LoVo (cell line): ENCODE measurements around the gene IGLL1.
"Not testable (repeated sequence)": the region's sequence is repeated elsewhere in the genome, so short reads cannot be mapped to it uniquely, and the experiment has no call there.

ENCODE experiments used
- DNase-seq: peaks from one replicate; pipeline ENCODE4 v3.0.0-alpha.2; 2016; ENCODE audit warnings: low spot score

IGLL1 gene

DNA sequence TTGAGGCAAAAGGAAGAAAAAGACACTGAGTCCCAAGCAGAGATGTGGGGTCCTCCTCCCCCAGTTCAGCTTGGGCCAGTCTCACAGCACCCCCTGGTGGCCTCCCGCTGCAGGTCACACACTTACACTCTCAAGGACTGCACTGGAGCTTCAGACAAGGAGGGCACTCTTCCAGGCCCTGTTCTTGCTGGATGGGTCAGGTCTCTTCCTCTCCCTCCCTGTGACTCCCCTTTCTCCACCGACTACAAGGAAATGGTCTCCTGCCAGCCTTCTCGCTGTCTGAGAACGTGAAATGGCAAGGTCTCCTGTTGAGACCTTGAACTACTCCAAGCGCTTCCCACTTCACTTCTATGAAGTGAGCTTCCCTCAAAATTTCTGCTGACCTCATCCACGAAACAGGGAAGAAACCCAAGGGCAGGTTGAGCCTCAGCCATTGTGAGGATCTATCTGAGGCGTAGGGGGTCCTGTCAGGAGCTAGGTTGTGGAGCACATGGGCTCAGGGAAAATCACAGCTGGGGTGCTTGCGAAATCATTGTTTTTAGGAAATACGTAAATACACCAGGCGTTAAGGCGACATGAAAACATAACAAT, 11.2 kb upstream of the IGLL1 start:
- peak; percentile 29 for DNase-seq

DNA sequence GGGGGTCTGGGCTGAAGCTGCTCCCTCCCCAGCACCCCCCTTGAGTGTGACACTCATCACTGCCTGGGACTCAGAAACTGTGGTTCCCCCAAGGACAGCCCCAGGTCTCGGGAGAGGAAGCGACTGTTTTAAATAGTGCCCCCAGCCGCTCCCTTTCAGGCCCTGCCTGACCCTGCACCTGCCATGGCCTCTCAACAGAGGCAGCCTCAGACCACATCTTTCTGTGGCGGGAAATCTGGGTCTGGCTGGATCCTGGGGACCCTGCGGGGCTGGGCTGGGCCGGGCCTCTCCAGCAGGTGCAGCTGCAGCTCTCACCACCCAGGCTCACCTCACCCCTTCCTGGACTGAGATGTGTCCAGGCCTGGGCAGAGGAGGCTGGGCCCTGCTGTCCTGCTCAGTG, 3.7 kb upstream of the IGLL1 start:
- DNase-seq, result no peak

DNA sequence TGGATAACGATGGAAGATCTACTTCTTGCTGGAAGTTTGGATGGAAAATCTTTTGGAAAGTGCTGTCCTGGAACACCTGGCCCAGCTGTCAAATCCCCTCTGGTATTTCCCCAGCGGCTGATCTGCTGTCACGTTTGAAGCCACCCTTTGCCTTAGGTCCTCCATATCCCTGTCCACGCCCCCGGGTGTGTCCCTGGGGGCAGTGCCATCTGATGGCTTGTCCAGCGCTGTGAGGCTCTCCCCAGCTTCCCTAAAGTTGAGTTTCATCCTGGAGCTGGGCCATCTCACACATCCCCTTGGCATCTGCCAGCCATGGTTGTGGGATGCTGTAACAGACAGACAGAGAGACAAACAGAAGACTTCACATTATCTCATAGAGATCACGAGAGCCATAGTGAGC, 3.1 kb upstream of the IGLL1 start:
- no peak for DNase-seq

DNA sequence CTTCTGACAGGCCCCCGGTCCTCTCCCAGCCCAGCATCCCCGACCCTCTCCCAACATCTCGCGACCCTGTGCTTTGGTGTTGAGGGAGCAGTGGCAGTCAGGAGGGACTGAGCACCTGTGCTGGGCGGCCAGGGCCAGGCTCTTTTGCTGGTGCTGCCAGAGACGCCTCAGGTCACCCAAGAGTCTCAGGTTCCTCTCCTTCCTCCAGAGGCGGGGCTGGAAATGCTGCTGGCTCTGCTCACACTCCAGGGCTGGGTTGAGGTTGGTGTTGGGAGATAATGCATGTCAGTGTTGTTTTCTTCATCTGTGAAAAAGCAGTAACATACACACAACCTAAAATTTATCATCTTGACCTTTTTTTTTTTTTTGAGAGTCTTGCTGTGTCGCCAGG, 1.2 kb upstream of the IGLL1 start:
- DNase-seq, result no peak

DNA sequence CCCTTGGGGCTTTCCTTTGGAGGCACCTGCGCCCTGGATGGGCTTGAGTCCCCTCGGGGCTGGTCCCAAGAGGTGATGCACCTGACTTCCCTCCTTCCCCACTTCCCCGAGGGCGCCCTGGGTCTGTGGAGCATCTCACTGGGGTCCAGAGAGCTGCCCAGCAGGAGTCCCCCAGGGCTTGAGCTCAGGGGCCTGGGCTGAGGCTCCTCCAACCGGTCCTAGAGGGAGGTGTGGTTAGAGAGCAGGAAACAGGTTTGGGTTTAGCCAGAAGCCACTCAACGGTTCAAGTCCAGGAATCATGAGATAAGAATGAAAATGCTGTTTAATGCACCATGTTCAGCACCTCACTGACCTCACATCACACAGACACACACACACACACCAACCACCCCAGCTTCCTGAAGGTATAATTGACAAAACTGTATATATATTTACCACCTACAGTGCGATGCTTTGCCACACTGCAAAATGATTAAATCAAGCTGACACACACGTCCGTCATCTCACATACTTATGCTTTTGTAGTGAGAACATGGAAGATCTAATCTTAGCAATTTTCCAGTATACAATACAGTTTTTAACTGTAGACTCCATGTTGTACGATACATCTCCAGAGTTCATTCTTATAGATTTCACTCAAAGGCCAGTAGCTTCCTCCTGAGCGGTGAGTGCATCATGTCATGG, 628 bp upstream of the IGLL1 start:
- no peak for DNase-seq

DNA sequence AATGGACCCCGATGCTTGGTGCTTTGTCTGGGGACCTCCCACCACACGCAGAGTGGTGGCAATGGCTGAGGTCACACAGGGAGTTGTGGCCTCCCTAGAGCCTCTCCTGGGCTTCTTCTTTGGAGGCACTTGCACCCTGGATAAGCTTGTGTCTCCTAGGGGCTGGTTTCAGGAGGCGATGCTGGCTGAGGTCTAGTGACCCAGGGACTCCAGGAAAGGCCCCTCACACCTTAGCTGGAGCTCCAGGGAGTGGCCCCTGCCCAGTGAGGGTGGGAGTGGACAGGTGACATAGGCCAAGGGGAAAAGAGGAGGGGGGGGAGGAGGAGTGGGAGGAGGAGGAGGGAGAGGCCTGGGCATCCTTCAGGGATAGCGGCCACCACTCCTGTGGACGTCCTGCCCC, 810 bp downstream of the IGLL1 start:
- DNase-seq, result no peak

DNA sequence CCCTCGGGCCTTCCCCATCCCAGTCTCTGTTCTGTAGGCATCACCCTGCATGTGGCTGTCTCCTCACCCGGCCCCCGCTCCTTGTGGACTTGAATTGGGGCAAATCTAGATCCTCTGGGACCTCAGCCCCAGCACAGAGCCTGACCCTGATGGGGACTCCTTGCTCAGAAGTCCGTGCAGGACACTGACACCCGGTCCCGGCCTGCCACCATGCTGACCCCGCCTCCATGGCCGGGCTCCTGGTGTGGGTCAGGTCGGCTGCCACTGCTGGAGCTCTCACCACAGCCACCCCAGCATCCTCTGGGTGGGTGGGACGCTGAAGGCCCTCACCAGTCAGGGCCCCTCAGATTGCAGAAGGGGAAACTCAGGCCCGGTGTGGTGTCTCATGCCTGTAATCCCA, 1.8 kb downstream of the IGLL1 start:
- DNase-seq, result no peak

DNA sequence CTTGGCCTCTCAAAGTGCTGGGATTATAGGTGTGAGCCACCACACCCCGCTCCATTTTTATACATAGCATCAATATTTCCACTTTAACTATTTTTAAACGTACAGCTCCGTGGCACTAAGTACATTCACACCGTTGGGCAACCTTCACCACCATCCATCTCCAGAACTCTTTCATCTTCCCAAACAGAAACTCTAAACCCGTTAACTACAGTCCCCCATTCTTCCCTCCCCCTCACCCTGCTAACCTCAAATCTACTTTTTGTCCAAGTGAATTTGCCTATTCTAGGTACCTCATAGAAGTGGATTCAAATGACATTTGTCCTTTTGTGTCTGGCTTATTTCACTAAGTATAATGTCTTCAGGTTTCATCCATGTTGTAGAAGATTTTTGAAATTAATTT, 3.4 kb downstream of the IGLL1 start:
- DNase-seq, result no peak

DNA sequence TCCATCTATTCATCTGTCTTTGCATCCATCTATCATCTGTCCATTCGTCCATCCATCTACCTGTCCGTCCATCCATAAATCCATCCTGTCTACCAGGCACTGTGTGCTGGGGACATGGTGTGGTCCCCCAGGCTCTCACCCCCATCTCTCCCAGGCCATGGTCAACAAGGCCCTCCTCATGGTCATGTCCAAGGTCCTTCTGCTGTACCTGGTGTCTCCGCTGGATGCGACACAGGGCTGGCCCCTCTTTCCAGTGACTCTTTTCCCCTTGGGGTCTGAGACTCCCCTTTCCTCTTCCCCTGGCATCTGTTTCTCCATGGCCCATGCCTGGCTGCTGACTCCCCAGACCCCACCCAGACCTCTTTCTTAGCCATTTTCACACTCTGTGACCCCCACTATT, 4.5 kb downstream of the IGLL1 start:
- DNase-seq, result no peak

DNA sequence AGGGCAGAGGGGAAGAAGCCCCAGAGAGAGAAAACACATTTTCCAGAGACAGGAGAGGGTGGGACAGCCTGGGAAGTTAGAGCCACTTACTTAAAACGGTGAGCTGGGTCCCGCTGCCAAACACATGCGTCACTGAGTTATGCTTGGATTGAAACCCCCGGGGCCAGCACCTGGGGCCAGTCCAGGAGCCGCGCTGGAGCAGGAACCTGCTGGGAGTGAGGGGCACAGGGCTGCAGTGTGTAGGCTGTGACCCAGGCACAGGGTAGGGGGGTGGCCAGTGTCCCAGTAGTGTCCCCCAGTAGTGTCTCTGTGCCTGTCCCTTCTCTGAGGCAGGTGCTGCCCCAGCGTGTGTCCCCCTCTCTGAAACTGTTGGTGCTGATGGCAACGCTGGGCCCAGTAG, 5.2 kb downstream of the IGLL1 start:
- no peak for DNase-seq

DNA sequence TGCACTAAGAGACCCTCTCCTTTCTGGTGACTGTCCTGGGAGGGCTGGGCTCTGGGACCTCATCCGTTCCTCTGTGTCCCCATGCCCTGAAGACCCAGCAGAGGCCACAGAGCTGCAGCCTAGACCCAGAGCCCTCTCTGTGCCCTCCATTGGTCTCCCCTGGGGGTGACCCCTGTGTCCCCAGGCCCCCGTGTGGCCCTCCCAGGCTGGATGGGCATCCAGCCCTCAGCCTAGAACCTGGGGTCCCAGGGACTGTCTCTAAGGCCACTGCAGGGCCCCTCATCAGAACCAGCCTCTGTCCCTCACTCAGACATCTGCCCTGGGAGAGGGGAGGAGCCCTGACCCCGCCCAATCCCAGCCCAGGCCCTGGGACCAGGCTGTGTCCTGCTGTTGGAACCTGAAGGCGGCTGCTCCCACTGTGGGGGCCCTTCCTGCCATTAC, 5.7 kb downstream of the IGLL1 start:
- no peak for DNase-seq

DNA sequence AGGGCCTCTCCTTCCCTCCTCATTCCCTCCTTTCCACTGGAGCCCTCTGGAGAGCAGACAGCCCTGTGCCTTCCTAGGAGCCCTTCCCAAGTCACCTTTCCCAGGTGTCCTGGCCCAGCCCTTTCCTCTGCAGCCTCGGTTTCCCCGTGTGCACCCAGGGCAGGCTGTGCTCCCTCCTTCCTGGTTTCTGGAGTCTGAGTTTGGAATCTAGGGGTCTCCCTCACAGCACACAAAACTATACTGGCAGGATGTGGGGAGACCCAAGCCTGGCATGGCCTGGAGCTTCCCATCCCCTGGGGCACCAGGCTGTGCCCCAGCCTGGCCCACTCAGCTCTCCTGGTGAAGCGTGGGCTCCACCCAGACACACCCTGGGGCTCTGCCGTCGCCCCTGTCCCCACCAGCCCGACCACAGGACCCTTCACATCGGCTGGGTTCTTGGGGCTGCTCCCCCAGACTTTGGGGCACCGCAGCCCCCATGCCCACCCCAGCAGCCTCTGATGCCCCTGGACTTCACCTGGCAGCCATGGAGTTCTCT, 6.3 kb downstream of the IGLL1 start:
- not testable (repeated sequence) for DNase-seq

DNA sequence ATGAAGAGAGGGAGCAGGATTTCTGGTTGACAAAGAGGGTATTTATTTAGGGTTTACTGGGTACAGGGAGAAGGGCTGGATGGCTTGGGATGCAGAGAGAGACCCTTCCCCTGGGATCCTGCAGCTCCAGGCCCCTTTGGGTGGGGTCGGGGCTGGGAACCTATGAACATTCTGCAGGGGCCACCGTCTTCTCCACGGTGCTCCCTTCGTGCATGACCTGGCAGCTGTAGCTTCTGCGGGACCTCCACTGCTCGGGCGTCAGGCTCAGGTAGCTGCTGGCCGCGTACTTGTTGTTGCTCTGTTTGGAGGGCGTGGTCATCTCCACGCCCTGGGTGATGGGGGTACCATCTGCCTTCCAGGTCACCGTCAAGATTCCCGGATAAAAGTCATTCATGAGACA, 7.0 kb downstream of the IGLL1 start:
- not testable (repeated sequence) for DNase-seq

DNA sequence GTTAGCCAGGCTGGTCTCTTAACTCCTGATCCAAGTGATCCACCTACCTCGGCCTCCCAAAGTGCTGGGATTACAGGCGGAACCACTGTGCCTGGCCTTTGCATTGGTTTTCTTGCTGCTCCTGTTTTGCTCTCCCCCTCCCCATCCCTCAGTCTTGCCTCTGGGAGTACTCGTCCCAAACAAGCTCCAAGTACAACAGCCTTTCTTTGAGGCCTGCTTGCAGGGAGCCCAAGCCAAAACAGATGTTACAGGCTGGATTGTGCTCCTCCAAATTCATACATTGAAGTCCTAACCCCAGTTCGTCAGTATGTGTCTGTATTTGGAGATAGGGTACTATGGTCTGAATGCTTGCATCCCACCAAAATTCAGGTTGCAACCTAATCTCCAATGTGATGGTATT, 8.6 kb downstream of the IGLL1 start:
- no peak for DNase-seq

DNA sequence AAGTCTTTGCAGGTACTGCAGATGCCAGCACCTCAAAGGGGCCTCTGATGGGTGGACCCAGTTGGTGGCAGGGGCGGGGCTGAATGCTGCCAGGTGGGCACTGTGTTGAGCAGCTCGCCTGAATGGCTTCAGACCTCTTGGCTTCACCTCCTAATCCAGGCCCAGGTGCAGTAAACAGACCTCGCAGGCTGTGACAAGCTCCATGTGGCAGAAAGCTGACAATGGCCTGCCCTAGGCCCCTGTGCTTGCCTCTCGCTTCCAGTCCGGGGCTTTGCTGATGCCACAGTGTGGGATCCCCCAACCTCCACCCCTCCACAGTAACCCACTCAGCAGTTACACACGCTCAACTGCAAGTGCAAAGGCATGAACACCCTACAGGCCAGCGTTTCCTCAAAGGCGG, 9.4 kb downstream of the IGLL1 start:
- no peak for DNase-seq

DNA sequence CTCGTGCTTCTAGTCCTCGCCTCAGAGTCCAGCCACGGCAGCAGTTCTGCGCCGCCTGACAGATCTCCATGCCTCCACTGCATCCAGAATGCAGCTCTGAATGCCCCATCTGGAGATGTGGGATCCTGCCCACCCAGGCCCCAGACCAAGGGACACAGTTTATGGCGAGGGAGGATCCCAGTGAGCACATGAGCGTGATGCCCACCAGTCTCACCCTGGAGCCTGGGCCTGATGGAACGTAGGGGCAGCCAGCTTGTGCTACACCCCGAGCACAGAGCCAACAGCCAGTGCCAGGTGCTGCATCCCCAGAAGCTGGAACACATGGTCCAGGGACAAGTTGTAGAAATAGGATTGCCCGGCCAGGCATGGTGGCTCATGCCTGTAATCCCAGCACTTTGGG, 10.4 kb downstream of the IGLL1 start:
- no peak for DNase-seq

DNA sequence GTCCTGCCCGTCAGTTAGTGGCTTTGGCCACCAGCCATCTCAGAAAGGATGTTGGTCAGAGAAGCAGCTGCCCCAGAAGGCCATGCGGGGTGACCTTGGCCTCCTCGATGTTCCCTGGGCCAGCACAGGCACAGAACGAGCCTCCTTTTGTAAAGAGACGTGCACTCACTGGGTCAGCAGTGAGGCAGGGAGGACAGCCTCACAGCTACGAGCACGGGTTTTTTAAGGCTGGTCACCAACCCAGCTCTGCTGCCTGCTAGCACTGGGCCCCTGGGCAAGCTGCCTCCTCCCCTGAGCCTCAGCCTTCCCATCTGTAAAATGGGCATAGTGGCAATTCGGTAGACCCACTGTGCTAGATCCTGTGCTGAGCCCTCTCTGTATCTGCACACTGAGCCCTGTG, 10.8 kb downstream of the IGLL1 start:
- no peak for DNase-seq

DNA sequence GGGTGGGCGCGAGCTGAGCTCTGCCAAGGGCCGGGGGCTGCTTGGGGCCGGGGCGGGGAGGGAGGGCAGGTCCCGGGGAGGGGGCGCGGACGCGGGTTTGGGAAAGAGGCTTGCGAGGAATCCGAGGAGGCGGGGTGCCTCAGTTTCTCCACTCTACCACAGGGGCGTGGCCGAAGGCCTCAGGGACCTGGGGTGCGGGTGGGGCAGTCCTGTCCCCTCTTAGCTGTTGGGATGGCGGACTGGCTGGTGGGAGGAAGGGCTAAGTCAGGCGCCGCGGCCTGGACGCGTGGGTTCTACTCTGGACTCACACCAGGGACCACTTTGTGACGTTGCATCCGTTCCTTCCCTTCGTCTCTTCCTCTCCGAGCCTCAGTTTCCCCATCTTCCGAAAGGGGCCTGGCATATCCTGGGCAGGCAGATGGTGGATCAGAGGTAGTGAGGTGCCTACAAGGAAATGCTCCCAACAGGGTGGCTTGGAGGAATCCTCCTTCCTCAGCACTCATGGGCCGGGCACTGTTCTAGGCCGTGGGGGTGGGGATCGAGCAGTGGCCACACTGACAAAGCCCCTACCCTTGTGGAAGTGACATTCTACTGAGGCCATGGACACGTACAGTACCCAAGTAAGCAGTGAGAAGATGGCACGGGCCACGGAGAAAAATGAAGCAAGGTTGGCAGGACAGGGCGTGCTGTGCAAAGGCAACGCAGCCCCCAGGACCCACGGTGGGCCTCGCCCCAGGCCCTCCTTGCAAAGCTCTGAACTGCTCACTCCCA, 13.2 kb downstream of the IGLL1 start:
- no peak for DNase-seq

DNA sequence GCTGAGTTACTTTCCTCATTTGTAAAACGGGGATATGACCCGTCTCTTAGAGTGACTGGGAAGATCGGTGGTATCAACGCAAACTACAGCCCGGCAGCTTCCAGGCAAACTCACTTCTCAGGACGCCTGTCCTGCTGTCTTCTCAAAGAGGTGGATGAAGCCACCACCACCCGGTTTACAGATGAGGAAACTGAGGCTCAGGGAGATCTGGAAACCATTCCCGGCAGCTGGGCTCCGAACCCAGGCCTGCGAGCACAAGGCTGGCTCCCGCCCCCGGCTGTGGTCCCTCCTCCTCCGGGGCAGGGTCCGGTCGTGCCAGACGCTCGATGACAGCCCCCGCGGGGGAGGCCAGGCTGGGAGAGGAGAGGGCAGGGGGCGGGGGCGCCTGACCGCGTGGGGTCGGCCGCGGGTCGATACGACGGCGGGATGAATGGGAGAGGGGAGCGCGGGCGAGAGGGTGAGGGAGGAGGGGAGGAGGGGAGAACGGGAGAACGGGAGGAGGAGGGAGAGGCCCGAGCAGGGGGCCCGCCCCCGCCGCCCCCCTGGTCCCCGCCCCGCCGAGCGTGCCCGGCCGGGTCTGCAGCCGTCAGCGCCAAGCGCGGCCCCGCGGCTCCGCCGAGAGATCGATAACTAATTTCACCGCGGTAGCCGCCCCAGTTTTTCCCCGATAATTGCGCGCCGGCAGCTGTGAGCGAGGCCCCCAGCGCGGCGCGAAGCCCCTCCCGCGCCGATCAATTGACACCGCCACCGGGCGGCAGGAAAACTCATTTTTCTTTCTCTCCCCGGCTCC, 14.0 kb downstream of the IGLL1 start:
- no peak for DNase-seq

DNA sequence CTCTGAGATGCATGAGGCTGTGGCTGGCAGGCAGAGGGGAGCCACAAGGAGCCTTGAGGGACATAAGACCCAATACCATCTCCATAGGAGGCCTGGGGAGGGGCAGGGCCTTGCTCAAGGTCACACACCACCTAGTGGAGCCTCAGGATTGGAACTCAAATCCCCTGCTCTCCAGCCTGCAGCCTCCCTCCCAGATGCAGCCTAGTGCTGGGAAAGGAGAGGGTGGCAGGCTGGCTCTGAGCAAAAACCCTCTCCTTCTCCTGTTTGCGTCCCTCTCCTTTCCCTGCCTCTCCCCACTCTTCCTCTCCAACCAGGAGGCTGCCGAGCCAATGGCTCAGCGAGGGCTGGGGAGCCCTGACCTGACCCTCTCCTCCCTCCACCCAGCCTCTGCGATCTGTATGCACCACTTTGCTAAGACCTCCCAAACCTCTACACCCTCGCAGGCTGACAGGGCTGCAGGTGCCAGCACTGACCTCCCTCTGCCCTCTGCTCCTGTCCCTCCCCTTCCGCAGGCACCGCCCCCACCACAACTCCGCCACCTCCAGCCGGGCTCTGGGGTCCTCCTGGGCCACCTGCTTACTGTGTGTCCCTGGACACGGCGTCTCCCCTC, 14.7 kb downstream of the IGLL1 start:
- no peak for DNase-seq

DNA sequence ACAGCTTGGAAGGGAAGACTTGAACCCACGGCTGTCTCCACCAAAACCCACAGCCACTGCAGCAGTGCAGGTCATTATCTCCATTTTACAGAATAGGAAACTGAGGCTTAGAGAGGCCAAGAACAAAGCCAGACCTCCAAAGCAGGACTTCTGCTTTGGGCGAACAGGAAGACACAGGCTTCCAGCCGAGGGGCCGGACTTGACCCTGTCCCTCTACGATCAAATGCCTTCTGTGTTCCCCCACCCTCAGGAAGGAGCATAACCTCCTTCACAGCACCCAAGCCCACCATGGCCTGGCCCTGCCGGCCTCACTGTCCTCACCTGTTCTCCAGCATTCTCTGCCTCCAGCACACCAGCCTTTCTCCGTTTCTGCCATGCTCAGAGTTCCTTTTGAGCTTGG, 15.8 kb downstream of the IGLL1 start:
- DNase-seq, result no peak

DNA sequence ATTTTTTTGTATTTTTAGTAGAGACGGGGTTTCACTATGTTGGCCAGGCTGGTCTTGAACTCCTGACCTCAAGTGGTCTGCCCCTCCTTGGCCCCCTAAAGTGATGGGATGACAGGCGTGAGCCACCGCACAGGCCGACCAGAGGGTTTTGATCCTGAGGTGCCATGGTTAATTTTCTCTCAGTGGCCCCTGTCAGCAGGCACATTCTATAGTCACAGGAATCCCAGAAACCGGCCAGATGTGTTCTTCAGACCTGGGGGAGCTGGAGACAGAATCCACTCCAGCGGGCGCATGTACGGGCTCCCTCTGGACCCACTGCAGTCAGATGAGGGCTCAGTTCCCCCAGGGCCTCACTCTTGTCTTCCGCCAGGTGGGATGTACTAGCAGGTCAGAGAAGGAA, 17.0 kb downstream of the IGLL1 start:
- DNase-seq, result no peak
